ENCODE data around the gene USP36. TPM values are rescaled to one million over a fixed set of nuclear protein-coding genes. Genes with fewer than 3 reads are reported as not detected.
A peak's percentile ranks its signal among the peaks of the same experiment; 100 is the strongest.

Gene USP36
- total RNA-seq, 4 donors from 2014 or later: 26.6 to 44.0 (median 34.6) TPM

DNA sequence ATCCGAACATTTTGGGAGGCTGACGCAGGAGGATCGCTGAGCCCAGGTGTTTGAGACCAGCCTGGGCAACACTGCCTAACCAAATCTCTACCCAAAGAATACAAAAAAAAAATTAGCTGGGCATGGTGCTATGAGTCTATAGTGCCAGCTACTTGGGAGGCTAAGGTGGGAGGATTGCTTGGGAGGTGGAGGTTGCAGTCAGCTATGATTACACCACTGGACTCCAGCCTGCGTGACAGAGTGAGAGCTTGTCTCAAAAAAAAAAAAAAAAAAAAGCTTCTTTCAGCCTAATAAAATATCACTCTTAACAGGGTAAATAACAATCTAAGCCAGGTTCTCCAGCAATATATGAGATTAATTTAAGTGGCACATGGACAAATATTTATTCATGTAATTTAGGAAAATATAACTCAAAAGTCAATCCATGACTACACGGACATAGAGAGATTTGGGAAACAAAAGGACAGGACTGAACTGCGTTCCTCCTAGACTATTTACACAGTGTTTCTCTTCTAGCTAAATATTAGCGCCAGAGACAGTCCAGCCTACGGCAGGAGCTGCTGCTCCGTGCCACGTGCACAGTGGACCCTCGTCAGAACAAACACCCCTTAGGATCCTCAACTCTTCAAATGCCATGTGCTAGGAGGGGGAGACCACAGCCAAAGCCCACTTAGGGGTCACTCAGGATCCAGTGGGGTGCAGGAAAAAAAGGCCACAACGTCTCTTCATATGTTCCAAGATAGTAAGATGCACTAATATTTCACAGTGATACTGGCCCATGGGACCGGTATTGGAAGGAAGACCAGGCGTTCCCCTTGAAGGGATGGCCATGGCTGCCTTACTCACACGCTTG, 8.7 kb downstream of the USP36 start:
- Histone ChIP-seq H3K27ac (no peak overlapping the region), H3K4me1 (peaks cover 0 to 3% (median 0%) of the 10 kb centered on the region in 3 donors), H3K9me3 (no peaks in the 10 kb centered on the region), H3K4me3 (no peak overlapping the region), H3K36me3 (peaks cover 0 to 100% of the 10 kb centered on the region in 2 donors), H3K27me3 (no peaks in the 10 kb centered on the region)
- TF ChIP-seq POLR2A (IDR thresholded peaks at IDR 0.05) (no peak), EP300 (IDR thresholded peaks at IDR 0.05) (no peak), POLR2AphosphoS5 (IDR thresholded peaks at IDR 0.05) (no peak)
- TF ChIP-seq, protein P1, sequence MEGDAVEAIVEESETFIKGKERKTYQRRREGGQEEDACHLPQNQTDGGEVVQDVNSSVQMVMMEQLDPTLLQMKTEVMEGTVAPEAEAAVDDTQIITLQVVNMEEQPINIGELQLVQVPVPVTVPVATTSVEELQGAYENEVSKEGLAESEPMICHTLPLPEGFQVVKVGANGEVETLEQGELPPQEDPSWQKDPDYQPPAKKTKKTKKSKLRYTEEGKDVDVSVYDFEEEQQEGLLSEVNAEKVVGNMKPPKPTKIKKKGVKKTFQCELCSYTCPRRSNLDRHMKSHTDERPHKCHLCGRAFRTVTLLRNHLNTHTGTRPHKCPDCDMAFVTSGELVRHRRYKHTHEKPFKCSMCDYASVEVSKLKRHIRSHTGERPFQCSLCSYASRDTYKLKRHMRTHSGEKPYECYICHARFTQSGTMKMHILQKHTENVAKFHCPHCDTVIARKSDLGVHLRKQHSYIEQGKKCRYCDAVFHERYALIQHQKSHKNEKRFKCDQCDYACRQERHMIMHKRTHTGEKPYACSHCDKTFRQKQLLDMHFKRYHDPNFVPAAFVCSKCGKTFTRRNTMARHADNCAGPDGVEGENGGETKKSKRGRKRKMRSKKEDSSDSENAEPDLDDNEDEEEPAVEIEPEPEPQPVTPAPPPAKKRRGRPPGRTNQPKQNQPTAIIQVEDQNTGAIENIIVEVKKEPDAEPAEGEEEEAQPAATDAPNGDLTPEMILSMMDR (IDR thresholded peaks at IDR 0.05): no peak
- no peak for ATAC-seq
- WGBS, 2 donors (ENCODE audit: low coverage in 1 of 2): 79 to 89% methylated on average over 12 to 14 of the region's 15 CpGs

DNA sequence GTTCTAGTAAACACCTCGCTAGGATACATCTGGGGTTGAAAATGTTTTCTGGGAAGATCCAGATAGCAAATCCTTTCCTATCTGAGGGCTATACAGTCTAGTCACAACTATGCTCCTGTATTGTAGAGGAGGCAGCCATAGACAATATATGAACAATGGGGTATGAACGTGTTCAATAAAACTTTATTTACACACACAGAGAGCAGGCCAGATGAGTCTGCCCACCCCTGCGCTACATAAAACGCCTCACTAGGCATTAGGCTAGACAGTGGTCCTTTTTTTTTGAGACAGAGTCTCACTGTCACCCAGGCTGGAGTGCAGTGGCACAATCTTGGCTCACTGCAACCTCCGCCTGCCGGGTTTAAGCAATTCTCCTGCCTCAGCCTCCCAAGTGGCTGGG, 11.1 kb downstream of the USP36 start:
- TF ChIP-seq POLR2A (IDR thresholded peaks at IDR 0.05): no peak
- no peak for TF ChIP-seq POLR2AphosphoS5 (IDR thresholded peaks at IDR 0.05)
- no peak for TF ChIP-seq EP300 (IDR thresholded peaks at IDR 0.05)
- TF ChIP-seq, protein P1 (IDR thresholded peaks at IDR 0.05): no peak
- ATAC-seq: no peak

DNA sequence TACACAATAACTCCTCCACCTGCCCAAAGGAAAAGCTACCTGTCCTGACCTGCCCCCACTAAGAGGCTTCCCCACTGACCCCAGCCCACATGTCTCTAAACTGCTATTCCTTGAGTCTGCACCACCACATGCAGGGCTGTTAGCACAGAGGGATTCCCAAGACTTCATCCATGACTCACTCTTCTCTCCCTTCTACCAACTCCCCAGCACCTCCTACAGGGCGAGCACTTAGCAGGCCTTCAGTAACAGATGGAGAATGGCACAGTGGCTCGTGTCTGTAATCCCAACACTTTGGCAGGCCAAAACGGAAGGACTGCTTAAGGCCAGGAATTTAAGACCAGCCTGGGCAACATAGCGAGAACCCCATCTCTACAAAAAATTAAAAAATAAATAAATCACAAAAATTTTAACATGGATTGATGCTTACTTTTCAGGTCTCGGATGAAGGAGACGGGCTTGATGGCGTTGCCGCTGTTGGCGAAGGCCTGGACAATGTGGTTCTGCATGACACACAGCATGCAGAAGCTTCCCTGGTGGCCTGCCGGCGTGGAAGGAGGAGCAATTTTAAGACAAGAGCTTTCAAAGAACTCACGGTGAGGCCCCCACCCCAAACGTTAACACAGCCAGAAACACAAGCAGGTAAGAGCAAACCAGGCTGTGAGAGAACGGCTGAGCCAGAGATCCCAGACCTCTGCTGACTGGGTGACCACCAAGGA, 12.0 kb downstream of the USP36 start:
- H3K4me1 ChIP-seq: no peaks in the 10 kb centered on the region
- peaks cover 0 to 100% of the 10 kb centered on the region in 2 donors for H3K36me3 ChIP-seq
- no peak for ATAC-seq
- peak overlapping the region in 1 of 4 donors; percentile 15 for H3K27ac ChIP-seq
- no peak overlapping the region for H3K4me3 ChIP-seq
- 84 to 90% methylated on average over 8 to 14 of the region's 14 CpGs for WGBS, 2 donors (ENCODE audit: low coverage in 1 of 2)
- TF ChIP-seq EP300 (IDR thresholded peaks at IDR 0.05) (no peak), POLR2A (IDR thresholded peaks at IDR 0.05) (no peak), POLR2AphosphoS5 (IDR thresholded peaks at IDR 0.05) (no peak)
- TF ChIP-seq, protein P1 (IDR thresholded peaks at IDR 0.05): no peak
- H3K9me3 ChIP-seq: no peaks in the 10 kb centered on the region
- no peaks in the 10 kb centered on the region for H3K27me3 ChIP-seq

More for the DNA sequence above, 11.1 kb downstream of the USP36 start:
- H3K4me3 ChIP-seq: no peak overlapping the region
- no peak overlapping the region for H3K27ac ChIP-seq
- no peaks in the 10 kb centered on the region for H3K4me1 ChIP-seq
- 94 to 100% methylated on average over 3 to 6 of the region's 6 CpGs for WGBS, 2 donors (ENCODE audit: low coverage in 1 of 2)
- no peaks in the 10 kb centered on the region for H3K27me3 ChIP-seq
- H3K36me3 ChIP-seq: peaks cover 0 to 100% of the 10 kb centered on the region in 2 donors
- H3K9me3 ChIP-seq: no peaks in the 10 kb centered on the region

DNA sequence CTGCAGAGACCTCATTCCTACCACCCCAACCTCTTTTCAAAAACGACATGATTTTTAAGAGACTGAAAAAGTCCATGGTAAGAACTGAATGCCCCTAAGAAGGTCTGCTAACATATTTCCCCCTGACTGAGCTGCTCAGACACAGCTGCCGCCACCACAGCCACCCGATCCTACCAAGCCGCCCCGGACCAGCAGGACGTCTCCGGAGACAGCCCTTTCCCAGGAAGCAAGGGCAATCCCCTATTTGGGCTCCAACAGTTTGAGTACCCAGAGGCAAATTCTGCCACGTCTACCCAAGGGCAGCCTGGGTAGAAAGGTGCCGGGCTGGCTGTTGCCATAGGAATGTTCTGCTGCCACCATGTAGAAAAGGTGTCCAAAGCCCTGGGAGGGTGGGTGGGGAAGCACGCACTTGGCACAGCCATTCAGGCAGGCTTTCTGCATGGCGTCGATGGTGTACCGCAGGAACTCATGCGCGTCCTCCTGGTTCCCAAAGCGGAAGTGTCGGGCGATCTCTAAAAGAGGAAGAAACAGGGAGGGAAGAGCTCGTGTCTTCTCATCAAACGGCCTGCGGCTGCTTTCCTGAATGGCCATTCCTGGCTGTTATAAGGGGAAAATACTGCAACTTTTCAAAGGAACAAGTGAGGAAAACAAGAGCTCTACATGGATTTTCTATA, 13.6 kb downstream of the USP36 start:
- Histone ChIP-seq H3K4me3 (no peak overlapping the region), H3K36me3 (peaks cover 0 to 100% of the 10 kb centered on the region in 2 donors), H3K27ac (peak overlapping the region in 2 of 4 donors; percentile 21 to 38), H3K27me3 (no peaks in the 10 kb centered on the region), H3K9me3 (no peaks in the 10 kb centered on the region), H3K4me1 (no peaks in the 10 kb centered on the region)
- 64% methylated on average over 6 of the region's 21 CpGs; no CpG with 5 or more reads in 1 of the 2 donors for WGBS, 2 donors (ENCODE audit: low coverage in 1 of 2)
- ATAC-seq: no peak
- no peak for TF ChIP-seq POLR2AphosphoS5 (IDR thresholded peaks at IDR 0.05)
- TF ChIP-seq, protein P1 (IDR thresholded peaks at IDR 0.05): no peak
- TF ChIP-seq POLR2A (IDR thresholded peaks at IDR 0.05): no peak
- TF ChIP-seq EP300 (IDR thresholded peaks at IDR 0.05): no peak
